Glomerular visceral epithelial cell (primary cell): ENCODE measurements around the gene RNF227.
A peak's percentile ranks its signal among the peaks of the same experiment; 100 is the strongest.

Experiments used
- DNase-seq: peaks from one replicate; pipeline ENCODE4 v3.0.0-alpha.2; 2016; ENCODE audit errors: extremely low spot score

RNF227 gene

DNA sequence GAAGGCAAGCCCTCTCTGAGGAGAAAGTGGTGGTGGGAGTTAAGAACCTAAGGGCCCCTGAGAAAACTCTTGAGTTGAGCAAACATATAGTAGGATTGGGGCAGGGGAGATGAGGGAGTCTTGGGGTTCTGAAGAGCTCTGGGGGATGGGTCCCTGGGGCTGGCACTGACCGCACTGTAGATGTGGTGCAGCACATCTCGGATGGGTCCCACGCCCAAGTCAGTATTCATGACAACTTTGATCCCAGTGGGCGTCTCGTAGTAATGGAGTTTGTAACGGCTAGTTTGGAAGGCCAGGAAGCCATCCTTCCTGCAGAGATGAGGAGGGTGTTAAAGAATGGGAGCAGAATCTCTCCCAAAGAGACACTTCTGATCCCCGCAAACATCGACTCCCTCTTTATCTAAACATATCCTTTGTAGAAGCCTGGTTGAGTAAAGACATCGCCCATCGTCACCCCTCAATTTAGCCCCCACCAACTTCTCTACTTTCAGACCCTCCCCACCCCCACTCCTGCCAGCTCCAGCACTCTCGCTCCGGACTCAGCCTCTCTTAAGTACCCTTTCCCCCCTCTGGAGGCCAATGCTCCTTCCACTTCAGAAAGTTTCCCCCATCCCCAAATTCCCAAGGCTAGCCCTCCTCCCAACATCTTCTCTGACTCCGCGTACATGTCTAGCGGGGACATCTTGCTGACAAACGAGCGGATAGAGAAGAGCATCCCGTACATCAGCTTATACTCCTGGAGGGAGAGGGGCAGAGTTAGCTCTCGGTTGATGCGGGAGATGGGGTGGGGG, 14.9 kb upstream of the RNF227 start:
- DNase-seq = no peak

DNA sequence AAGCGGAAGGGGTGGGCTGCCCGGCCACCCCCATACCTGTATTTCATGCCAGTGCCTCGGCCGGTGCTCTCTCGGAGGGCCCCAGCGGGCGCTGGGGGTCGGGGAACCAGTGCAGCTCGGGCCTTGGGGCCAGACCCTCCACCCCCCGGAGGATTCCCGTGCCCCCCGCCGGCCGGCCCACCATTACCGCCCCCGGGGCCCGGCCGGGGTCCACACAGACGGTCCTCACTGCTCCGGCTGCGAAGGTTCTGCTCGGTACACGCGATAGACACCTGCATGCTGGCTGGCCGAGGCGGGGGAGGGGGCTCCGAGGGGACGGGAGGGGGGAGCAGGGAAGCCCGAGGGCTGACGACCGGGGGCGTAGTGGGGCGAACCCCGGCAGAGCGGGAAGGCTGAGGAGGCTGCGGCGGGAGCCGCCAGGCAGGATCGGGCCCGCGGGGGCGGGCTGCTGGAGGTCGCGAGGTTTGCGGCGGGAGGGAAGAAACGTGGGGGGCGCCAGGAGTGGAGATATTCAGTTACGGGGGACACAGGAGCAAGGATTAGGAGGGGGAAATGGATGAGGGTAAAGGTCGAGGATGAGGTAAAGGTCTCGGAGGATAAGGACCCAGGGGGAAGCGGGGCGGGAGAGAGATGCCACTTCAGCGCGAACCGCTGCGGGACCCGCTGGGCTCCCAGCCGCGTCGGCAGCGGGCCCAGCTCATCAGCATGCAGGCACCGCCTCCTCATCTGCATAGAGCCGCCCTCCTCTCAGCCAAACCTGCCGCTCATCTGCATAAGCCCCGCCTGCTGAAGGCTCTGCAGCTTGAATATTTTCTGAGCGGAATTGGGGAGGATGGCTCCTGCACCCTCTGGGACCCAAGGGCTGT, 13.3 kb upstream of the RNF227 start, which contains the start of gene KCNAB3:
KCNAB3 (minus strand) TSS at position 699 of the 866 bp plus-strand sequence; CDS start at position 278, 421 bp downstream.
- no peak for DNase-seq

GRCh38 chr17:7927596-7927995, 11.5 kb upstream of the RNF227 start:
- DNase-seq = no peak

- no peak for DNase-seq
Measured at GRCh38 chr17:7922845-7923628, 6.9 kb upstream of the RNF227 start.

DNA sequence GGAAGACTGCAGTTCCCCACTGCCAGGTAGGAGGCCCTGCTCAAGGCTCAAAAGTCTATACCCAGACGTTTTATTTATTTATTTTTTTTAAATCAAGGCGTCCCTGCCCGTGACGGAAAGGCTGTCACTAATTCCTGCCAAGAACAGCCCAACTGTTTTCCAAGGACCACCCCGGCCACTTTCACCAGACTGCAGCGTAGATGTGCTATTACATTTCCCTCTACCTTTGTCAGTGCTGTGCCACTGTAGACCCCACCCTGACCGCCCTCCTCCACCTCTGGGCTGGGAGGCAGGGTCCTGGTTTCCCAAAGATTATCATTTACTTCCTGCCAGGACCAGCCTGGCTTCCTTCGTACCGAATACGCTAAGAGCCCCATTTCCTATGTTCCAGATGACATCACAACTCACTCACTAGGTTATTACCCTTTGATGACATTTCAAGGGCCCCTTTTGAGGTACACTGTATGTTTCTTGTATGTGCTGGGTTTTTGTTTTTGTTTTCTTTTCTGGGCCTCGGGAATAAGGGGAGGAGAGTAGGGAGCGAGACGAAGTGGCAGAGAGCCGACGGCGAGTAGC, 6.3 kb upstream of the RNF227 start:
- no peak for DNase-seq

DNA sequence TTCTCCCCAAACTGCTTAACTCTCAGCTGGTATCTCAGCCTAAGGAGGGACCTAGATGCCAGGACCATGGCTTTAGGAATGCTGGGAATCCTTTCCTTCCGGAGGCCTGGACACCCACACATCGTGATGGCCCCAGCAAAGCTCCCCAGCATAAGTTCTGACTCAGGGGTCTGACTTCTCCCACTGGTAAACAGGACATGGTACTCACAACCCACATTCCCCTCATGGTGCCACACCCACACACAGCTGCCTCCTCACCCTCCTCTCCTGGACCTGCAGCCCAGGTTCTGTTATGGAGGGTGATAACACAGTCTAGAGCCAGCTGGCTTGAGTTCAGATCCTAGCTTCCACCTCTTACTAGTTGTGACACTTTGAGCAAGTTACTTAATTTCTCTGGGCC, 719 bp upstream of the RNF227 start:
- peak; percentile 8 for DNase-seq

DNA sequence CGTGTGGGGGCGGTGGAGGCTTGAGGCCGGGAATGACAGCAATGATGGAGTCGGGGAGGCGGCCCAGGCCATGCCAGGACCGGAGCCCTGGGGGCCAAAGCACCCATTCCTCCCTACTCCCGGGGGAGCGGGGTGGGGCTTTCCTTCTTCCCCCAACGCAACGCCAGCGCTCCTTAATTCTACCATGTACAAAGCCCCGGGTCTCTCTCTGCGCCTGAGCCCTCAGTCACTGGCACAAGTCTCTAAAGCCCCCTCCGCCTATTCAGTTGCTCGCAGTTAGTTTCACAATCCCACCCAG, 245 bp upstream of the RNF227 start:
- DNase-seq = no peak

- peak; percentile 21 for DNase-seq
Measured at GRCh38 chr17:7915179-7915610, 894 bp downstream of the RNF227 start.

DNA sequence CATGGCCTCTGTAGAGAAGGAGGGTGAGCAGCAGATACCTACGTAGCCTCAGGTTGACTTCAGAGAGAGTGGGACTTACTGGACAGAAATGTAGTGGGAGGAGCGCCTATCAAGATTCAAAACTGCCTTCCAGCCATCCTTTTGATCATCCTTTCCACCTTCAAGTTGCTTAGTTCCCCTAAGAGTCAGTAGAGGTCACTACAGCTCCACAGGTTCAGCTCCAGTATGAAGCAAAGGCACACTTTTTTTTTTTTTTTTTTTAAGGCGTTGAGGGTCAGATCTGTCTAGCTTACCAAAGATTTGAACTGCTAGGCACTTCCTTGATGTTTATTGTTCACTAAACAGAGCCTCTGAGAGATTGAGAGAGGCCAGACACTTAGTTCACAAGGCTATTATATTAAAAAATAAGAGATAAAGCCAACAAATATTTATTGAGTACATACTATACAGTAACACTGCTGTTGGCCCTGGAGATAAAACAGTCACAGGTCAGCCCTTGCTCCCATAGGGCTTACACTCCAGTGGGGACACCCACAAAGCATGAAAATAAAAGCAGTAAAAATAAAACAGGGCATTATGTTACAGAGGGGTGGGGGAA, 3.1 kb downstream of the RNF227 start:
- DNase-seq = peak; percentile 78

- no peak for DNase-seq
Measured at GRCh38 chr17:7911116-7911515, 5.0 kb downstream of the RNF227 start.

DNA sequence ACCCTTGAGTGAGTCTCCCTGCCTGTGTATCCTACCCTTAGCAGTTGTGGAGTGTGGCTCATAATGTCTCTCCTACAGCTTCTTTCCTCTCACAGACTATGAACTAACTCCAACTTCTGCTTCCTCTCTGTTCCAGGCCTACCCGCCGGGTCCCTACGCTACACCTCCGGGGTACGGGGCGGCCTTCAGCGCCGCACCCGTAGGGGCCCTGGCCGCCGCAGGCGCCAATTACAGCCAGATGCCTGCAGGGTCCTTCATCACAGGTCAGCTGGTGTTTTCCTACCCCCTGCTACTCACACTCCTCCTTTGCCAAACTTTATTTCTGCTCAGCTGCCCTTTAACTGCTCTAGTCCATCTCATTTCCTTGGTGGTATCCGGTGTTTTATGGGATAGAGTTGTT, 5.4 kb downstream of the RNF227 start:
- no peak for DNase-seq

- no peak for DNase-seq
Measured at GRCh38 chr17:7910281-7910680, 5.8 kb downstream of the RNF227 start.

DNA sequence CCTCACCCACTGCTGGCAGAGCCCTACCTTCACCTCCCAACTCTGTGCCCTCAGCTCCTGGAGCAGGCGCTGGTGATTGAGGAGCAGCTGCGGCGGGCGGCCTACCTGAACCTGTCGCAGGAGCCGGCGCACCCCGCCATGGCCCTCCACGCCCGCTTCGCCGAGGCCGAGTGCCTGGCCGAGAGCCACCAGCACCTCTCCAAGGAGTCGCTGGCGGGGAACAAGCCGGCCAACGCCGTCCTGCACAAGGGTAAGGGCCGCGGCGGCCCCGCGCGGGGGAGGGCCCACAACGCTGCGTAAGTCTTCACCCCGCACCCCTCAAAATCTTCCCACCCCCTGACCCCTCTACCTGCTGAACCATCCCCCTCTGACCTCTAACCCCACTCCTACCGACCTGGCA, 7.0 kb downstream of the RNF227 start:
- no peak for DNase-seq

DNA sequence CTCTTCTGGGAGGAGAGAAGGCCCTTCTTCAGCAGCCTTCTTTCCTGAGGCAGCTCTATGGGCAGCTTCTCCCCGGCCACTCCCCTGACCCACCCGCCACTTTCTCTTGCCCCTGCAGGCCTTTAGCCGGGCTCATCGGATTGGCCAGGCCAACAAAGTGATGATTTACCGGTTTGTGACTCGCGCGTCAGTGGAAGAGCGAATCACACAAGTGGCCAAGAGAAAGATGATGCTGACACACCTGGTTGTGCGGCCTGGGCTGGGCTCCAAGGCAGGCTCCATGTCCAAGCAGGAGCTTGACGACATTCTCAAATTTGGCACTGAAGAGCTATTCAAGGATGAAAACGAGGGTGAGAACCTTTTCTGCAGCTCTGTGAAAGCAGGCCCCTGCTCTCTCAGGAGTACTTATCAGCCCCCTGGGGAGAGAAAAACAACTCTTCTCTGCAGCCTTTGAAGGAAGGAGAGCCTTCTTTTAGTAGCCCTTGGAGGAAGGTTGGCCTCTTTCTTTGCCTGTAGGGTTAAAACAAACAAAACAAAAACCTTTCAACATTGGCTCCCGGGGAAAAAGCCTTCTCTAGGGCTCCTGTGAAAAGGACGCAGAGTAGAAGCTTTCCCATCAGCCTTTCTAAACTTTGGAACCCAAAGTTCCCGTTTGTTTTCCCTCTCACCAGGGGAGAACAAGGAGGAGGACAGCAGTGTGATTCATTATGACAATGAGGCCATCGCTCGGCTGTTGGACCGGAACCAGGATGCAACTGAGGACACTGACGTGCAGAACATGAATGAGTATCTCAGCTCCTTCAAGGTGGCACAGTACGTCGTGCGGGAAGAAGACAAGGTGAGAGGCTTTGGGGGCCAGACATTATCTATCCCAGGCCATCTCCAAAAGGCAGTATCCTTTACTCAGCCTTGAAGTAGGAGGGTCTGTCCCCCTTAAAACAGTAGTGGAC, 12.7 kb downstream of the RNF227 start:
- DNase-seq = no peak

- peak; percentile 35 for DNase-seq
Measured at GRCh38 chr17:7897773-7898172, 18.3 kb downstream of the RNF227 start.

- DNase-seq = no peak
Measured at GRCh38 chr17:7897090-7897489, 19.0 kb downstream of the RNF227 start.

DNA sequence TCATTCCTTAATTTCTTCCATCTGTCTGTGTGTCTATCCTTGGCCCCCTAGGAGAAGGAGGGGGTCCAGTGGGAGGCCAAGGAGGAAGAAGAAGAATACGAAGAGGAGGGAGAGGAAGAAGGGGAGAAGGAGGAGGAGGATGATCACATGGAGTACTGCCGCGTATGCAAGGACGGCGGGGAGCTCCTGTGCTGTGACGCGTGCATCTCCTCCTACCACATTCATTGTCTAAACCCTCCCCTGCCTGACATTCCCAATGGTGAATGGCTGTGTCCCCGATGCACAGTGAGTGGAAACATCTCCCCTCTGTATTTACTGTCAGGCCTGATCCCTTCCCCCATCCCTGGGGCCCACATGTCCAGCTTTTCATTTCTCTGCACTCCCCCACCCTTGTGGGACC, 21.2 kb downstream of the RNF227 start:
- no peak for DNase-seq

DNA sequence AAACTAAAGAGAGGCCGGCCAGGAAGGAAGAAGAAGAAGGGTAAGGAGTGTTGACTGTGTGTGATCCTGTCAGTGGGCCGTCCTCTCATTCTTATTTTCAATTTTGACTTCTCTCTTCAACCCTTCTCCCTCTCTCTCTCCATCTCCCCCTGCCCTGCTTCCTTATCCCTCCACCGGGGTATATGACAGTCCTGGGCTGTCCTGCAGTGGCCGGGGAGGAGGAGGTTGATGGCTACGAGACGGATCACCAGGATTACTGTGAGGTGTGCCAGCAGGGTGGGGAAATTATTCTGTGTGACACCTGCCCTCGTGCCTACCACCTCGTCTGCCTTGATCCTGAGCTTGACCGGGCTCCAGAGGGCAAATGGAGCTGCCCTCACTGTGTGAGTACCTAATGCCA, 21.9 kb downstream of the RNF227 start:
- DNase-seq = no peak

DNA sequence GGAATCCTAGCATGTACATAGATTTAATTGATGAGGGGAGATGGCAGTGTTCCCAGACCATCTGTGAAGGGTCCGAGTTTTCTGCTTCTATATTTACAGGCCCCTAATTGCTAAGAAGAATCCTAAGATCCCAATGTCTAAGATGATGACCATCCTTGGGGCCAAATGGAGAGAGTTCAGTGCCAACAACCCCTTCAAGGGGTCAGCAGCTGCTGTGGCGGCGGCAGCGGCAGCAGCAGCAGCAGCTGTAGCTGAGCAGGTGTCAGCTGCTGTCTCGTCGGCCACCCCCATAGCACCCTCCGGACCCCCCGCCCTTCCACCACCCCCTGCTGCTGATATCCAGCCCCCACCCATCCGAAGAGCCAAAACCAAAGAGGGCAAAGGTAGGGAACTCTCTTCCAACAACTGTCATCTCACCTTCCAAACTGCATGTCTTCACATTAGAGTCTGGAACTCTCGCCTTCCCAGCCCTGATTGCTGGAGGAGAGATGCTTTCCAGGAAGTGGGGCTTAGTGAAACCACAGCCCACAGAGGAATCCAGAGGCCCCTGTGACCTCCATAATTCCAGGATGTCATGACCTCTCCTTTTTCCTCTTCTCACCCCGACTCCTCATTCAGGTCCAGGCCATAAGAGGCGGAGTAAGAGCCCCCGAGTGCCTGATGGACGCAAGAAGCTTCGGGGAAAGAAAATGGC, 22.8 kb downstream of the RNF227 start:
- DNase-seq = no peak
